ENCODE results near the gene KSR2. TPM values are rescaled to one million over a fixed set of nuclear protein-coding genes. Genes with fewer than 3 reads are reported as not detected.

The KSR2 gene
- total RNA-seq, 1 donor from 2014 or later: 0.47 TPM

DNA sequence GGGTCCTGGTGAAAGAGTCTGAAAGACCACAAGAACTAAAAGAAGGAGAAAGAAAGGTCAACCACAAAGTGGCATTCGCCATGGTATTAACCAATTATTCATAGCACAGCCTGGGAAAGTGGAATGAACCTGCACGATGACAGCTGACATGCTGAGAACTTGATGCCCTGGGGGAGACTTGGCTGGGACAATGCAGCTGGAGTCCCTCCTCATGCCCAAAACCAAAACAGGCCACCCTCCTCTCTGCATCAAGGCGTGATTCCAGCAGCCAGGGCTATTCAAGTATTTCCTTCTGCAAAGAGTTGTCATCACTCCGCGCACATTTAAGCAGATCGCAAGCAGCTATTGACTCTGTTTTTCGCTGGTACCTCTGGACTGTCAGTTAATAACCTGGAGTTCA is 440.3 kb downstream of the KSR2 start:
- H3K4me1 Mint-ChIP-seq (ENCODE audit: low read depth, unreplicated experiment): peaks cover 2% of the 10 kb centered on the region
- peaks cover 5% of the 10 kb centered on the region for H3K36me3 Mint-ChIP-seq (ENCODE audit: unreplicated experiment)
- no peak for DNase-seq
- no peak overlapping the region for H3K4me3 Mint-ChIP-seq (ENCODE audit: unreplicated experiment)
- H3K27me3 Mint-ChIP-seq (ENCODE audit: unreplicated experiment): peaks cover 3% of the 10 kb centered on the region
- TF ChIP-seq, protein P1, sequence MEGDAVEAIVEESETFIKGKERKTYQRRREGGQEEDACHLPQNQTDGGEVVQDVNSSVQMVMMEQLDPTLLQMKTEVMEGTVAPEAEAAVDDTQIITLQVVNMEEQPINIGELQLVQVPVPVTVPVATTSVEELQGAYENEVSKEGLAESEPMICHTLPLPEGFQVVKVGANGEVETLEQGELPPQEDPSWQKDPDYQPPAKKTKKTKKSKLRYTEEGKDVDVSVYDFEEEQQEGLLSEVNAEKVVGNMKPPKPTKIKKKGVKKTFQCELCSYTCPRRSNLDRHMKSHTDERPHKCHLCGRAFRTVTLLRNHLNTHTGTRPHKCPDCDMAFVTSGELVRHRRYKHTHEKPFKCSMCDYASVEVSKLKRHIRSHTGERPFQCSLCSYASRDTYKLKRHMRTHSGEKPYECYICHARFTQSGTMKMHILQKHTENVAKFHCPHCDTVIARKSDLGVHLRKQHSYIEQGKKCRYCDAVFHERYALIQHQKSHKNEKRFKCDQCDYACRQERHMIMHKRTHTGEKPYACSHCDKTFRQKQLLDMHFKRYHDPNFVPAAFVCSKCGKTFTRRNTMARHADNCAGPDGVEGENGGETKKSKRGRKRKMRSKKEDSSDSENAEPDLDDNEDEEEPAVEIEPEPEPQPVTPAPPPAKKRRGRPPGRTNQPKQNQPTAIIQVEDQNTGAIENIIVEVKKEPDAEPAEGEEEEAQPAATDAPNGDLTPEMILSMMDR (IDR thresholded peaks at IDR 0.05; ENCODE audit: partially characterized antibody, unreplicated experiment): no peak
- H3K27ac Mint-ChIP-seq (ENCODE audit: unreplicated experiment): no peak overlapping the region
- peaks cover 4% of the 10 kb centered on the region for H3K9me3 Mint-ChIP-seq (ENCODE audit: unreplicated experiment)

GRCh38 chr12:117527479-117527855 is 441.3 kb downstream of the KSR2 start:
- Mint-ChIP-seq H3K4me3 (ENCODE audit: unreplicated experiment) (no peak overlapping the region), H3K27me3 (ENCODE audit: unreplicated experiment) (peaks cover 3% of the 10 kb centered on the region), H3K4me1 (ENCODE audit: low read depth, unreplicated experiment) (peaks cover 3% of the 10 kb centered on the region), H3K36me3 (ENCODE audit: unreplicated experiment) (peaks cover 5% of the 10 kb centered on the region), H3K9me3 (ENCODE audit: unreplicated experiment) (peaks cover 4% of the 10 kb centered on the region), H3K27ac (ENCODE audit: unreplicated experiment) (no peak overlapping the region)
- TF ChIP-seq, protein P1 (IDR thresholded peaks at IDR 0.05; ENCODE audit: partially characterized antibody, unreplicated experiment): no peak
- DNase-seq: no peak

GRCh38 chr12:117526757-117527478 is 441.9 kb downstream of the KSR2 start:
- Mint-ChIP-seq H3K4me3 (ENCODE audit: unreplicated experiment) (no peak overlapping the region), H3K9me3 (ENCODE audit: unreplicated experiment) (peaks cover 5% of the 10 kb centered on the region), H3K4me1 (ENCODE audit: low read depth, unreplicated experiment) (peaks cover 8% of the 10 kb centered on the region), H3K27ac (ENCODE audit: unreplicated experiment) (no peak overlapping the region), H3K27me3 (ENCODE audit: unreplicated experiment) (peaks cover 5% of the 10 kb centered on the region), H3K36me3 (ENCODE audit: unreplicated experiment) (peaks cover 5% of the 10 kb centered on the region)
- DNase-seq: no peak
- TF ChIP-seq, protein P1 (IDR thresholded peaks at IDR 0.05; ENCODE audit: partially characterized antibody, unreplicated experiment): no peak

GRCh38 chr12:117525766-117526165 is 443.0 kb downstream of the KSR2 start:
- DNase-seq: no peak
- Mint-ChIP-seq H3K4me1 (ENCODE audit: low read depth, unreplicated experiment) (peaks cover 9% of the 10 kb centered on the region), H3K4me3 (ENCODE audit: unreplicated experiment) (no peak overlapping the region), H3K27me3 (ENCODE audit: unreplicated experiment) (peaks cover 5% of the 10 kb centered on the region), H3K9me3 (ENCODE audit: unreplicated experiment) (peaks cover 6% of the 10 kb centered on the region), H3K27ac (ENCODE audit: unreplicated experiment) (no peak overlapping the region), H3K36me3 (ENCODE audit: unreplicated experiment) (peaks cover 5% of the 10 kb centered on the region)
- TF ChIP-seq, protein P1 (IDR thresholded peaks at IDR 0.05; ENCODE audit: partially characterized antibody, unreplicated experiment): no peak

DNA sequence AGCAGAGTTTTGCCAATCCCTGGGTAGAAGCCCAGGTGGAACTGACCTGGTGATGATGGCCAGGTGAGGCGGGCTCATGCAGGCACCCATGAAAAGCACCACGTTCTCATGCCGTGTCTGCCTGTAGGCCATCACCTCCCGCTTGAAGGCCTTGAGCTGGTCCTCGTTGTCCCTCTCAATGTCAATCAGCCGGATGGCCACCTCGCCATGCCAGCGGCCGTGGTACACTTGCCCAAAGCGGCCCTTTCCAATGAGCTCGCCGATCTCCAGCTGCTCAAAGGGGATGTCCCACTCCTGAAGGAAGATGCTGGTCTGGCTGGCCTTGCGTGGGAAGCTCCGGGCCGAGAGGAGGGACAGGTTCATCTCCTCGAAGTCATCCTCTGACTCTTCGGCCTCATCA is 444.0 kb downstream of the KSR2 start:
- H3K27ac Mint-ChIP-seq (ENCODE audit: unreplicated experiment): no peak overlapping the region
- peaks cover 6% of the 10 kb centered on the region for H3K9me3 Mint-ChIP-seq (ENCODE audit: unreplicated experiment)
- DNase-seq: no peak
- H3K27me3 Mint-ChIP-seq (ENCODE audit: unreplicated experiment): peaks cover 3% of the 10 kb centered on the region
- TF ChIP-seq, protein P1 (IDR thresholded peaks at IDR 0.05; ENCODE audit: partially characterized antibody, unreplicated experiment): no peak
- H3K4me3 Mint-ChIP-seq (ENCODE audit: unreplicated experiment): no peak overlapping the region
- H3K36me3 Mint-ChIP-seq (ENCODE audit: unreplicated experiment): peaks cover 5% of the 10 kb centered on the region
- H3K4me1 Mint-ChIP-seq (ENCODE audit: low read depth, unreplicated experiment): peaks cover 9% of the 10 kb centered on the region
